NB4 (cell line): ENCODE data around the gene CCSER1.

Source experiments
- DNase-seq: peaks from one replicate; pipeline ENCODE4 v3.0.0; 2010; ENCODE audit warnings: low read depth
- H3K4me3 ChIP-seq: one replicate; pipeline ENCODE4 v1.5.1; 2011; ENCODE audit warnings: mild to moderate bottlenecking, low read depth, low read length, moderate library complexity
- CTCF ChIP-seq: IDR thresholded peaks from one replicate; pipeline ENCODE4 v1.5.1; 2012; ENCODE audit warnings: low read depth, low read length
- MYC ChIP-seq: IDR thresholded peaks from 2 replicates; pipeline ENCODE4 v1.6.1; 2011; ENCODE audit warnings: low read depth, low read length
- POLR2A ChIP-seq: IDR thresholded peaks from 2 replicates; pipeline ENCODE4 v1.6.1; 2011; ENCODE audit warnings: mild to moderate bottlenecking; ENCODE audit not compliant: insufficient read length; ENCODE audit errors: extremely low read depth
- TF ChIP-seq, protein P1 (sequence below): IDR thresholded peaks from 2 replicates; pipeline ENCODE4 v1.6.1; 2011; ENCODE audit warnings: low read depth, low read length

CCSER1 gene

GRCh38 chr4:90990284-90990683 is 863.1 kb downstream of the CCSER1 start:
- TF ChIP-seq CTCF = no peak
- H3K4me3 ChIP-seq = no peak overlapping the region
- no peak for DNase-seq

GRCh38 chr4:90992213-90992612 is 865.0 kb downstream of the CCSER1 start:
- DNase-seq = no peak
- TF ChIP-seq POLR2A (no peak), MYC (no peak), CTCF (no peak)
- TF ChIP-seq, protein P1, sequence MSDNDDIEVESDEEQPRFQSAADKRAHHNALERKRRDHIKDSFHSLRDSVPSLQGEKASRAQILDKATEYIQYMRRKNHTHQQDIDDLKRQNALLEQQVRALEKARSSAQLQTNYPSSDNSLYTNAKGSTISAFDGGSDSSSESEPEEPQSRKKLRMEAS = no peak
- no peak overlapping the region for H3K4me3 ChIP-seq

DNA sequence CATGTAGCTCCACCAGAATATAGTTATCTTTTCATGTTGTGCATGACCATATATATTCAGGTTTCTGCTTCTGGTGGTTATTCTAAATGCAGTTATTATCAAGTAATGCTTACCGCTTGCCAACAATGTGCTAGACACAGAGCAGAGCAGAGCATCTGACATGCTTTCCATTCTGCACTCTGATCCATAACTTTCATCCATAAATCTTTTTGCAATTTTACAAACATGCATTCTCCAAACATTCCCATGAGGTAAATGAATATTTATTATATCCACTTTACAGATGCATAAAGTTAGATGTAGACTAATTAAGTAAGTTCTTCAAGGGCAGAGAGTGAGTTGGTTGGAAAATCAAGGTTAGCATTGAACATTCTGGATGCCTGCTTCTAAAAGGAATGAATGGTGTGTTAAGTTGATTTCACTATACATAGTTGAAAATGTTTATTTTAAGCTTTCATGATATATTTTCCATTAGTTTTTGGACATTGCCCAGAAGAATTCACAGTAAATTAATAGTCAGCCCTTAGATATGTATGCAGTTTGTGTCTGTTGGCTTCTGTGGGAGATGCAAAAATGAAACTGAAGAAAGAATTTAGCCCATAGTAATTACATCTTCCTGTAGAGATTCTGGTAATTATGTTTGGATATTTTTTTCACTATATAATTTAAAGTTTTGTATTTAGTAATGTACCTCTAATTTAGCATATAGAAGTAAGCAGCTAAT is 867.8 kb downstream of the CCSER1 start:
- TF ChIP-seq, protein P1 = no peak
- no peak for TF ChIP-seq CTCF
- TF ChIP-seq POLR2A = no peak
- no peak for TF ChIP-seq MYC
- no peak for DNase-seq
- no peak overlapping the region for H3K4me3 ChIP-seq

GRCh38 chr4:90995996-90996395 is 868.8 kb downstream of the CCSER1 start:
- no peak overlapping the region for H3K4me3 ChIP-seq
- TF ChIP-seq CTCF (no peak), POLR2A (no peak), MYC (no peak)
- TF ChIP-seq, protein P1 = no peak
- no peak for DNase-seq

DNA sequence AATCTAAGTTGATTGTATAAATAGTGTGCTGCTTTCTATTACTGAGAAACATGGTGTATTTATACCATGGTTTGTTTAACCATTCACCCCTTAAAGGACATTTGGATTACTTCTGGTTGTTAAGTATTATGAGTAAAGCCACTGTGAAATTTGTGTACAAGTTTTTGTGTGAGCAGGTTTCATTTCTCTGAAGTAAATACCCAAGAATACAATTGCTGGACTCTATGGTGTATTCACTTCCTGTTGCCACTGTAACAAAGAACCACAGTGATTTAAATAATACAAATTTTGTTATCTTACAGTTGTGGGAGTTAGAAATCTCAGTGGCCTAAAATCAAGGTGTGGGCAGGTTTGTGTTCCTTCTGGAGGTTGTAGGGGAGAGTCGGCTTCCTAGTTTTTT is 869.6 kb downstream of the CCSER1 start:
- H3K4me3 ChIP-seq = no peak overlapping the region
- DNase-seq = no peak
- TF ChIP-seq MYC (no peak), POLR2A (no peak), CTCF (no peak)
- TF ChIP-seq, protein P1 = no peak

GRCh38 chr4:91015861-91016260 is 888.7 kb downstream of the CCSER1 start:
- no peak for TF ChIP-seq POLR2A
- TF ChIP-seq MYC = no peak
- no peak for TF ChIP-seq CTCF
- TF ChIP-seq, protein P1 = no peak
- no peak overlapping the region for H3K4me3 ChIP-seq
- no peak for DNase-seq
